Vagina (tissue), 2 donors: Measurements from ENCODE around the gene TMBIM1.
"Not testable (repeated sequence)": the region's sequence is repeated elsewhere in the genome, so short reads cannot be mapped to it uniquely, and the experiment has no call there.

ENCODE experiments used
- POLR2A ChIP-seq, 2 donors: fragments of 450-650 bp; IDR thresholded peaks; one replicate each; pipeline ENCODE4 v1.6.1; 2017; ENCODE audit warnings: antibody characterized with exemption in 2 of 2, mild to moderate bottlenecking in 2 of 2, moderate library complexity in 2 of 2
- TF ChIP-seq, protein P1 (sequence below), 3 experiments: fragments of 450-650 bp in 2 of 3; fragments of 200-600 bp in 1 of 3; sonication (generic) in 1 of 3; IDR thresholded peaks; one replicate each; pipeline ENCODE4 v1.5.1; 2017 to 2019; ENCODE audit warnings: antibody characterized with exemption in 3 of 3, mild to moderate bottlenecking in 2 of 3, moderate library complexity in 2 of 3

DNA sequence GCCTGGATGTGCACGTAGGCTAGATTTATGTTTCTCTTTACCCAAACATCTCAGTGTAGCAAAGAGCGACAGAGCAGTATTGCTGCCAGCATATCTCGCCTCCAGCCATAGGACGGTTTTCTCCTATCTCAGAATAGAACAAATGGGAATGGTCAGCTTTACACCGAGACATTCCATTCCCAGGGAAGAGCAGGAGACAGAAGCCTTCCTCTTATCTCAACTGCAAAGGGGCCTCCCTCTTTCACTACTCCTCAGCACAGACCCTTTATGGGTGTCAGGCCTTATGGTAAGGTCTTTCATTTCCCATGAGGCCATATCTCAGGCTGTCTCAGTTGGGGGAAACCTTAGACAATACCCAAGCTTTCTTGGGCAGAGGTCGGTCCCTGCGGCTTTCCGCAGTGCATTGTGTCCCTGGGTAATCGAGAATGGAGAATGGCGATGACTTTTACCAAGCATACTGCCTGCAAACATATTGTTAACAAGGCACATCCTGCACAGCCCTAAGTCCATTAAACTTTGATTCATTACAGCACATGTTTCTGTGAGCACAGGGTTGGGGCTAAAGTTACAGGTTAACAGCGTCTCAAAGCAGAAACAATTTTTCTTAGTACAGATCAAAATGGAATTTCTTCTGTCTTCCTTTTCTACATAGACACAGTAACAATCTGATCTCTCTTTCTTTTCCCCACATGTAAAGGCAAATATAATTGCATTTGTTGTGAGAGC is 19.4 kb upstream of the TMBIM1 start:
- not testable (repeated sequence) for TF ChIP-seq POLR2A (IDR thresholded peaks at IDR 0.05)
- TF ChIP-seq, protein P1, sequence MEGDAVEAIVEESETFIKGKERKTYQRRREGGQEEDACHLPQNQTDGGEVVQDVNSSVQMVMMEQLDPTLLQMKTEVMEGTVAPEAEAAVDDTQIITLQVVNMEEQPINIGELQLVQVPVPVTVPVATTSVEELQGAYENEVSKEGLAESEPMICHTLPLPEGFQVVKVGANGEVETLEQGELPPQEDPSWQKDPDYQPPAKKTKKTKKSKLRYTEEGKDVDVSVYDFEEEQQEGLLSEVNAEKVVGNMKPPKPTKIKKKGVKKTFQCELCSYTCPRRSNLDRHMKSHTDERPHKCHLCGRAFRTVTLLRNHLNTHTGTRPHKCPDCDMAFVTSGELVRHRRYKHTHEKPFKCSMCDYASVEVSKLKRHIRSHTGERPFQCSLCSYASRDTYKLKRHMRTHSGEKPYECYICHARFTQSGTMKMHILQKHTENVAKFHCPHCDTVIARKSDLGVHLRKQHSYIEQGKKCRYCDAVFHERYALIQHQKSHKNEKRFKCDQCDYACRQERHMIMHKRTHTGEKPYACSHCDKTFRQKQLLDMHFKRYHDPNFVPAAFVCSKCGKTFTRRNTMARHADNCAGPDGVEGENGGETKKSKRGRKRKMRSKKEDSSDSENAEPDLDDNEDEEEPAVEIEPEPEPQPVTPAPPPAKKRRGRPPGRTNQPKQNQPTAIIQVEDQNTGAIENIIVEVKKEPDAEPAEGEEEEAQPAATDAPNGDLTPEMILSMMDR (IDR thresholded peaks at IDR 0.05) = not testable (repeated sequence)
